Left colon (tissue), 2 donors: ENCODE data around the gene COL8A2. TPM values are rescaled to one million over a fixed set of nuclear protein-coding genes. Genes with fewer than 3 reads are reported as not detected.

Source experiments
- ATAC-seq: fragments of 200-7000 bp; cut with Tn5 transposase; one replicate; pipeline ENCODE4 v1.9.1; 2020; ENCODE audit warnings: mild to moderate bottlenecking, moderate library complexity
- DNase-seq, 2 donors: peaks; one replicate each; pipeline ENCODE4 v3.0.0-alpha.2; 2020
- intact Hi-C, 2 donors: fragments of 100-400 bp; cut with DNase I in 1 of 2; cut with micrococcal nuclease in 1 of 2; formaldehyde crosslinking; loops; one replicate each; pipeline versions ENCODE4 v1.11.2 to v1.14.0; 2022; cut with DNase I, micrococcal nuclease
- long read RNA-seq: library from polyadenylated mRNA; unstranded; transcript quantifications from one replicate; pipeline ENCODE4 v2.0.0, GENCODE V29; 2021
- total RNA-seq, 2 donors: library from RNA; stranded (reverse); fragmentation: NEBNext Ultra II Directional; extraction: Animal tissue kit (Norgen Biotek cat#: 25700); gene quantifications; one replicate each; pipeline ENCODE4 v1.2.1, GENCODE V29; 2021
- donor health status: DM: no; HTN: no; CAD: no.
- donor health status: DM: yes; HTN: yes; CAD: no.

Gene COL8A2
- total RNA-seq = 1 to 10 TPM in 1 of 2 donors, under 1 TPM in 1; 0.55 to 1.8 TPM
- long read RNA-seq, partial matches to known transcripts = 0 of 2 reads
- long read RNA-seq, other reads (novel, unspliced or antisense) = 2 of 2 reads

- intact Hi-C loops = no loop called here
- DNase-seq (peak in 1 of 2 donors; percentile 31), ATAC-seq (peak; percentile 65)
Measured at GRCh38 chr1:36125129-36125991, at the start of gene COL8A2. COL8A2 (minus strand) TSS chr1:36125222; CDS start chr1:36100242, 24,980 bp downstream.

DNA sequence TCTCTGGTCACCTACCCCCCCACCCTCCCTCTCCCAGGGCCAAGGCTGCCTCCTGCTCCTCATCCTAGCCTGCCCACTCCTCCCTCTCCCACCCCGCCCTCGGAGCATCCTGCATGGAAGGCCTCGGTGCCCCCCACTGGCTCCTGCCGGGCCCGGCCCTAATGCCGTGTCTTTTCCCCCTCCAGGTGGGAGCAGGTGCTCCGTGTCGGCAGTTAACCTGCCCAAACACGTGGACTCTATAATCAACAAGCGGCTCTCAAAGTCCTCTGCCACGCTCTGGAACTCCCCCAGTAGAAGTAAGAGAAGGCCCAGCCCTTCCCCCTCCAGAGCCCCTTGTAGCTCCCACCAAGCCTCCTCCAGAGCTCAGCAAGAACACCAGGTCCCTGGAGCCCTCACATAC, 49.7 kb upstream of the COL8A2 start:
- intact Hi-C loops = no loop called here
- DNase-seq (no peak), ATAC-seq (no peak)

- no peak for DNase-seq
- ATAC-seq = no peak
- intact Hi-C loops = no loop called here
Measured at GRCh38 chr1:36172983-36173382, 48.0 kb upstream of the COL8A2 start.

DNA sequence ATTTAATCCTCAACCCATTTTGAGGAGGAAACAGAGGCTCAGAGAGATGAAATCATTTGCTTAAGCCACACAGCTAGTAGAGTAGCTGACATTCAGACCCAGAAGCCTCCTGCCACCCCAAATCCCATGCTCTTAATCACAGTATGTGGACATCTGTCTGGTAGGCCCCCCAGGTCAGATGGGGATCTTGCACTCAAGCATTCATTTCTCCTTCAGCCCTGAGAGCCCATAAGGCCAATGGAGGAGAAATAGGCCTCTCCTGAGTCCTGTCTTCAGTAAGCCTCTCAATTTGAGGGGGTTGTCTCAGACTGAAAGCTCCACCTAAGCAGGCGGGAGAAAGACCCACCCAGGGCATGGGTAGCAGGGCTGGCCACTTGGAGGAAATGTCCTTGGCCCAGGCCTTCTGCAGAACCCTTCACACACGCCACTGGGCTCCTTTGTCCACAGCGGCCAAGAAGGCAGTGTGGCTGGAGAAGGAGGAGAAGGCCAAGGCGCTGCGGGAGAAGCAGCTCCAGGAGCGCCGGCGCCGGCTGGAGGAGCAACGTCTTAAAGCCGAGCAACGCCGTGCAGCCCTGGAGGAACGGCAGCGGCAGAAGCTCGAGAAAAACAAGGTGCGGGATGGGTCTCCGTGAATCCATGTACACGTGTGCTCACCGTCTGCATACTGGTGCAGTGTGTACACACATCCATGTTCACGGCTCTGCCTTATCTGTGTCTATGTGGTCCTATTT, 47.2 kb upstream of the COL8A2 start:
- intact Hi-C loops = no loop called here
- ATAC-seq (no peak), DNase-seq (no peak)

- ATAC-seq (no peak), DNase-seq (no peak)
- intact Hi-C loops = no loop called here
Measured at GRCh38 chr1:36170643-36171412, 45.8 kb upstream of the COL8A2 start.

DNA sequence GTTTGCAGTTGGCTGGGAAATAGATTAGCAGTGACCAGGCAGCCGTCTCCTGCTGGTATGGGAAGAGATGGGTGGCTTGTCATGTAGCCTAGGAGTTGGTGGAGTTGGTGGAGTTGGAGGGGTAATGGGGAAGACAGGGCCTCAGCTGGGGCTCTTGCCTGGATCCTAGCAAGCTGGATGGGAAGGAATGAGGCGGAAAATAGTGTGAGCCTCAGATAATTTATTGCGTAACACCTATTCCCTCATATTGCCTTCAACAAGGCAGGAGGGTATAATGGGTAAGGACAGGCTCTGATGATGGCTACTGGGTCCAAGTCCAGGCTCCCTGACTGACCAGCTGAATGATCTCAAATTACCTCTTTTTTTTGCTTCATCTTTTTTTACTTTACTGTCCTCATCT, 43.5 kb upstream of the COL8A2 start:
- no peak for DNase-seq
- intact Hi-C loops = no loop called here
- no peak for ATAC-seq

DNA sequence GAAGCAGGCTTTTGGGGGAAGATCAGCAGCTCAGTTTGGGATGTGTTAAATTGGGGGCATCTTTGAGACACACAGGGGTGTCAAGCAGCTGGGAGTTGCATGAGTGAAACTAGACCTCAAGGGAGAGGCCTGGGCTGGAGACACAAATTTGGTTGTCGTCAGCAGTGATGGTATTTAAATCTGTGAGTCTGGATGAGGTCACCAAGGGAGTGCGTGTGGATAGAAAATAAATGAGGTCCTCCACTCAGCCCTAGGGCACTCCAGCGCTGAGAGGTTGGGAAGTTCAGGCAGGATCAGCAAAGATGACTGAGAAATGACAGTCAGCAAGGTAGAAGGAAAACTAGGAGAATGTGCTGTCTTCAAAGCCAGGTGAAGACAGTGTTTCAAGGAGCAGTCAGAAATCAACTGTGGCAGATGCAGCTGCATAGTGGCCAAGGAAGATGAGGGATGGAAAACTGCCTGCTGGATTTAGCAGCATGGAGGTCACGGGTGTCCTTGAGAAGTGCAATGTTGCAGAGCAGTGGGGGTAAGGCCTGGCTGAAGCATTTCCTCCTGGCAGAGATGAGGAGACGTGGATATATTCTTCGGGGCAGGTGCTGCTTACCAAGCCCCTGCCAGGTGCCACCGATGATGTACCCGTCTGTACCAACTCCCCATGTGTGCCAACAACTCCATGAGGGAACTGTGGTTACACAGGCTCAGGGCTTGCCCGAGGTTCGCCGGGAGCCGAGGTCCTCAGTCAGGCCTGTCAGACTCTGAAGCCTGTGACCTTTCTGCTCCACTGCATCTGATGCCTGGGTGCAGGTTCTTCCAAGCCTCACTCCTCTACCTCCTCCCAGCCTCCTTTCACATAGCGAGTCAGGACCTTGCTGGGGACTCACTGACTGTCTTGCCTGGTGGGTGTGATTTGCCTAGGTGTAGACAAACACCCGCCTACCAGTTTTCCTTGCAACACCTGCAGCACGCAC, 42.2 kb upstream of the COL8A2 start:
- no peak for DNase-seq
- intact Hi-C loops = no loop called here
- ATAC-seq = no peak

GRCh38 chr1:36166136-36166535, 41.1 kb upstream of the COL8A2 start:
- ATAC-seq (no peak), DNase-seq (no peak)
- intact Hi-C loops = no loop called here

- ATAC-seq = no peak
- intact Hi-C loops = no loop called here
Measured at GRCh38 chr1:36165145-36165544, 40.1 kb upstream of the COL8A2 start.

GRCh38 chr1:36164361-36164760, 39.3 kb upstream of the COL8A2 start:
- ATAC-seq (no peak), DNase-seq (no peak)
- intact Hi-C loops = no loop called here

More at GRCh38 chr1:36165145-36165544, 40.1 kb upstream of the COL8A2 start:
- DNase-seq = no peak

- intact Hi-C loops = no loop called here
- ATAC-seq = no peak
- no peak for DNase-seq
Measured at GRCh38 chr1:36163426-36163825, 38.4 kb upstream of the COL8A2 start.

DNA sequence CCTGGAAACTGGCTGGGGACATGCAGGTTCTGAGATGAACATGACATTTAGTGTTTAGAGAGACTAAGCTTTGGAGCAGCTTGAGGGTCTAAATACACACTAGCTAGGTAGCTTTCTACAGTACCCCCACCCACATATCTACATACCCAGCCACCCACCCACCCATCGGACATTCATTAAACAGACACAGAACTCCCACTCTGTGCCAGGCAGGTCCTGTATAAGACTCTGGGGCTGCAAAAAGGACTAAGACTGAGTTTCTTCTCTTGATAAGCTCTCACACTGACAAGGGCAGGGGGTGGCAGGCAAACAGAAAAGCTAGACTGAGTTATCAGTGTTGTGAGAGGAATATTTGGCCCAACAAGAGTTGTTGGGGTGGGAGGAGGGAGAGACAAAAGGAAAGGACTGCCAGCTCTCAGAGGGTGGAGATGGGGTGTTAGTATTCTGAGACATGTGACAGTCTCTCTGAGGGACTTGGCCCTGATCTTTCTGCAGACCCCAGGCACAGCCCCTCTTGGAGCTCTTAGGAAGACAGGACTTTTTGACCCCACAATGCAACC, 37.7 kb upstream of the COL8A2 start:
- DNase-seq (no peak), ATAC-seq (no peak)
- intact Hi-C loops = no loop called here

DNA sequence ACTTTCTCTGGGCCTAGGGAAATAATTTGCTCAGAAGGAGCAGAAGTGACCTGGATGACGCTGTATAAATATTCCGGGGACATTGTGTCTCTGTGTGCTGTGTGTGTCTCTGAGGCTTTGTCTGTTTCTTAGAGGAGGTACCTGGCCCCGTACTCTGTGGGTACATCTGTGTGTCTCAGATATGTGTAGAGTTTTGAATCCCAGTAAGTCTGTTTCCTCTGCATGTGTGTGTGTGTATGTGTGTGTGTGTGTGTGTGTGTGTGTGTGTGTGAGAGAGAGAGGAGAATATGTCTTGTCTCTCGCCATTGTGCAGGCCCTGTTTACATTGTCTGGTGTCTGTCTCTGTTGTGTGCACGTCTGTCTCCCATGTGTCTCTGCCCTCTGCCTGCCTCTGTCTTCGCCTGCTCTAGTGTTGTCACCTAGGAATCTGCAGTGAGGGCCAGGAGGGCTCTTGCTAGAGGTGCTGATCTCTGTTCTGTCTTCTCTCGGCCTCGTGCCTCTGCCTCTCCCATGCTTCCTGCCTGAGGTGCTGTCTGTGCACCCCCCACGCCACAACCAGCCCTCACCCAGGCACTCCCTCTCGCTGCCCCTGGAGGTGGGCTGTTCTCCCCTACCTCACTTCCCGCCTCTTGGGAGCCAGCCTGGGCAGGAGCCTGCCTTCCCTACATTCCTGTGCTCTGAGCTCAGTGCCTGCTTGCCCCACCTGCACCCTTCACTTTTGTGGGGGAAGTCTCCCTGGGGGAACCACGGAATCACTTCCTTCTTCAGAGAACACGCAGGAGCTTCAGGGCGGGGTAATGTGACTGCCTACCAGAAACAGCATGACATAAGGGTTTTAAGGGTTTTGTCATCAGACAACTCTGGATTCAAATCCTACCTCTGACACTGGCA, 36.9 kb upstream of the COL8A2 start:
- peak in 1 of 2 donors; percentile 38 for DNase-seq
- intact Hi-C loops = no loop called here
- ATAC-seq = peak; percentile 50

GRCh38 chr1:36160949-36161485, 36.0 kb upstream of the COL8A2 start:
- no peak for ATAC-seq

DNA sequence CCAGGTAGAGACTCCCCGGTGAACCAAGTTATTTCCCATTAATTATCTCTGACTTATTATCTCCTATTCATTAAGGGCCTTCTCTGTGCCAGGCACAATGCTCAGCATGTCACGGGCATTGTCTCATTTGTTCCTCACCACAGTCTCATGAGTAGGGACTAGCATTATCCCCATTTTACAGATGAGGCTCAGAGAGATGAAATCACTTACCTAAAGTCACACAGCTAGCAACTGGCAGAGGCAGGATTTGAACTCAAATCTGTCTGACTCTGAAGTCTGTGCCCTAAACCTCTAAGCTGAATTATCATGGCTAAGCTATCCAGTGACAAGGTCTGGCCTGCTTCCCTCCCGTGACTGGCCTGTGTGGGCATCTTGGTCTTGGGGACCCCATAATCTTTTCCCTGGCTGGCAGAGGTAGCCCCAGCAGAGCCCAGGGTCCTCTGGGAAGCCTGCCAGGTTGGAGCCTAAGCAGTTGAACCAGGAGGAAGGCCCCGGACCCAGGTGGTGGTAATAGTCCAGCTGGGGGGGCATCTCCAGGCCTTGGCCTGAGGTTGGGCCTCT, 35.4 kb upstream of the COL8A2 start:
- ATAC-seq = no peak
- intact Hi-C loops = no loop called here
- no peak for DNase-seq

More at GRCh38 chr1:36160949-36161485, 36.0 kb upstream of the COL8A2 start:
- intact Hi-C loops = no loop called here
- DNase-seq = peak in 1 of 2 donors; percentile 59
